PC-3 (cell line): ENCODE measurements around the gene CXCL5.

Source experiments
- CTCF ChIP-seq: fragments of 300-600 bp; sonication (generic); conservative IDR thresholded peaks from 2 replicates; pipeline ENCODE4 v1.5.1; 2017; ENCODE audit warnings: antibody characterized with exemption, low read depth, mild to moderate bottlenecking, low read length
- EZH2 ChIP-seq: fragments of 300-600 bp; sonication (generic); IDR thresholded peaks from one replicate; pipeline ENCODE4 v1.6.1; 2017; ENCODE audit warnings: antibody characterized with exemption, mild to moderate bottlenecking, low read length; ENCODE audit not compliant: unreplicated experiment

DNA sequence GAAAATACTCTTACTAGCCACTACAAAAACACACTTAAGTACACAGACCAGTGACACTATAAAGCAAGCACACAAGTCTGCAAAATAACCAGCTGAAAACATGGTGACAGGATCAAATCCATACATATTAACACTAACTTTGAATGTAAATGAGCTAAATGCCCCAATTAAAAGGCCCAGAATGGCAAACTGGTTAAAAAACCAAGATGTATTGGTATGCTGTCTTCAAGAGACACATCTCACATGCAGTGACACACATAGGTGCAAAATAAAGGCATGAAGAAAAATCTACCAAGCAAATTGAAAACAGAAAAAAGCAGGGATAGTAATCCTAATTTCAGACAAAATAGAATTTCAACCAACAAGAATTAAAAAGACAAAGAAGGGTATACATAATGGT is 27.5 kb downstream of the CXCL5 start:
- no peak for TF ChIP-seq CTCF
- TF ChIP-seq EZH2, result no peak
